NT2/D1 (cell line): ENCODE data around the gene FAM118B.

Source experiments
- SUZ12 ChIP-seq: IDR thresholded peaks from 2 replicates; pipeline ENCODE4 v1.6.1; 2011; ENCODE audit not compliant: insufficient read length, insufficient read depth; ENCODE audit errors: extremely low read depth
- ZNF274 ChIP-seq: IDR thresholded peaks from 2 replicates; pipeline ENCODE4 v1.6.1; 2011; ENCODE audit warnings: mild to moderate bottlenecking, low read depth, low read length

DNA sequence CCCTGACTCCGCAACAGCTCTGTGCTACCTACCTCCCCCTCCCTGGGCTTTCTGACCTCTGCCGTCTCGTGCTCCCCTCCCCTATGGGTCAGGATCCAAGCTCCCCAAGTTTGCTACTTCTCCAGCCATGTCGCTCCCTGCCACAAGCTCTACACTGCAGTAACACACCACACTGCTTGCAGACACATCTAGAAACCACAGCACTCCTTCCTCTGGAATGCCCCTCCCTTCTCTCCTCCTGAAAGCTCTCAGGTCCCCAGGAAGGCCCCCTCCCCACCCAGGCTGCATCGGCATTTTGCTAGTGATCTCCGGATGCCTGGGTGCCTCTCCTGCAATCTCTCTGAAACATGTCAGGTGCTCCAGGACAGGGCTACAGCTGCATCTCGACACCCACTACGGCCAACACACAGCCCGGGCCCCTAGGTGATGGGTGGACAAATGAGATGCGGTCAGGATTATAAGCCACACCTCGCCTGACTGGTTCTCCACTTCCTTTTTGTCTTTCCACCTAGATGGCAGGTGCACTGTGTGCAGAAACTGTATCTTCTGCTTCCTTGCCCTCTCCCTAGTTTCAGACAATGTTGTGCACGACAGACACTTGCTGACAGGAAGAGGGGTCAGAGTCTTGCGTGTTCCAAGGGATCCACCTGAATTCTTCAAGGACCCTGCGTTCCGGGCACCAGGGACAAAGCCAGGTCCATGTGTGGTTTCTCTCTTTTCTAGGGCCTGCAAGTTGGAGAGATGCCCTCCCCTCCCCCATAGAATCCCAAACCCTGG, 23.1 kb upstream of the FAM118B start:
- TF ChIP-seq SUZ12 (no peak), ZNF274 (no peak)
